Muscle of arm (tissue), 14 donors: ENCODE results near the gene DDOST. TPM values are rescaled to one million over a fixed set of nuclear protein-coding genes. Genes with fewer than 3 reads are reported as not detected.

ENCODE experiments used
- DNase-seq: peaks from one replicate; pipeline ENCODE4 v3.0.0-alpha.2; 2013
- long read RNA-seq, 11 donors: transcript quantifications; one replicate each; lab custom pipeline, GENCODE V29; 2026
- polyA plus RNA-seq, 12 donors: library from polyadenylated mRNA; unstranded; fragments of 120-200 nt; gene quantifications; one replicate each; pipeline ENCODE4 v1.2.1, GENCODE V29; 2013; ENCODE audit not compliant: insufficient read length in 12 of 12

The DDOST gene
- 100 to 1,000 TPM in 10 of 12 donors, 10 to 100 TPM in 1, not detected in 1; 89.4 to 160 (median 125) TPM for polyA plus RNA-seq
- long read RNA-seq, donor 1, transcript DDOST-202 (11 exons, 2,126 nt), result major isoform, 90 of 136 reads
- long read RNA-seq, donor 1, partial matches to known transcripts, result 44 of 136 reads
- long read RNA-seq, donor 1, other reads (novel, unspliced or antisense), result 0 of 136 reads
- long read RNA-seq, donor 2, transcript DDOST-202 (11 exons, 2,126 nt), result major isoform, 87 of 88 reads
- long read RNA-seq, donor 2, partial matches to known transcripts, result 0 of 88 reads
- long read RNA-seq, donor 2, other reads (novel, unspliced or antisense), result 0 of 88 reads
- long read RNA-seq, donor 3, transcript DDOST-202 (11 exons, 2,126 nt), result major isoform, 25 of 25 reads
- long read RNA-seq, donor 3, partial matches to known transcripts, result 0 of 25 reads
- long read RNA-seq, donor 3, other reads (novel, unspliced or antisense), result 0 of 25 reads
- long read RNA-seq, donor 4, transcript DDOST-202 (11 exons, 2,126 nt), result major isoform, 28 of 34 reads
- long read RNA-seq, donor 4, partial matches to known transcripts, result 6 of 34 reads
- long read RNA-seq, donor 4, other reads (novel, unspliced or antisense), result 0 of 34 reads
- long read RNA-seq, donor 5, transcript DDOST-202 (11 exons, 2,126 nt), result major isoform, 92 of 123 reads
- long read RNA-seq, donor 5, partial matches to known transcripts, result 31 of 123 reads
- long read RNA-seq, donor 5, other reads (novel, unspliced or antisense), result 0 of 123 reads
- long read RNA-seq, donor 6, transcript DDOST-202 (11 exons, 2,126 nt), result major isoform, 42 of 44 reads
- long read RNA-seq, donor 6, partial matches to known transcripts, result 0 of 44 reads
- long read RNA-seq, donor 6, other reads (novel, unspliced or antisense), result 0 of 44 reads
- long read RNA-seq, donor 7, transcript DDOST-202 (11 exons, 2,126 nt), result major isoform, 45 of 49 reads
- long read RNA-seq, donor 7, partial matches to known transcripts, result 0 of 49 reads
- long read RNA-seq, donor 7, other reads (novel, unspliced or antisense), result 0 of 49 reads
- long read RNA-seq, donor 8, transcript DDOST-202 (11 exons, 2,126 nt), result major isoform, 76 of 101 reads
- long read RNA-seq, donor 8, partial matches to known transcripts, result 22 of 101 reads
- long read RNA-seq, donor 8, other reads (novel, unspliced or antisense), result 0 of 101 reads
- long read RNA-seq, donor 9, transcript DDOST-202 (11 exons, 2,126 nt), result major isoform, 36 of 91 reads
- long read RNA-seq, donor 9, partial matches to known transcripts, result 54 of 91 reads
- long read RNA-seq, donor 9, other reads (novel, unspliced or antisense), result 0 of 91 reads
- long read RNA-seq, donor 10, transcript DDOST-202 (11 exons, 2,126 nt), result major isoform, 78 of 86 reads
- long read RNA-seq, donor 10, partial matches to known transcripts, result 8 of 86 reads
- long read RNA-seq, donor 10, other reads (novel, unspliced or antisense), result 0 of 86 reads
- long read RNA-seq, donor 11, transcript DDOST-202 (11 exons, 2,126 nt), result major isoform, 83 of 115 reads
- long read RNA-seq, donor 11, partial matches to known transcripts, result 29 of 115 reads
- long read RNA-seq, donor 11, other reads (novel, unspliced or antisense), result 0 of 115 reads

DNA sequence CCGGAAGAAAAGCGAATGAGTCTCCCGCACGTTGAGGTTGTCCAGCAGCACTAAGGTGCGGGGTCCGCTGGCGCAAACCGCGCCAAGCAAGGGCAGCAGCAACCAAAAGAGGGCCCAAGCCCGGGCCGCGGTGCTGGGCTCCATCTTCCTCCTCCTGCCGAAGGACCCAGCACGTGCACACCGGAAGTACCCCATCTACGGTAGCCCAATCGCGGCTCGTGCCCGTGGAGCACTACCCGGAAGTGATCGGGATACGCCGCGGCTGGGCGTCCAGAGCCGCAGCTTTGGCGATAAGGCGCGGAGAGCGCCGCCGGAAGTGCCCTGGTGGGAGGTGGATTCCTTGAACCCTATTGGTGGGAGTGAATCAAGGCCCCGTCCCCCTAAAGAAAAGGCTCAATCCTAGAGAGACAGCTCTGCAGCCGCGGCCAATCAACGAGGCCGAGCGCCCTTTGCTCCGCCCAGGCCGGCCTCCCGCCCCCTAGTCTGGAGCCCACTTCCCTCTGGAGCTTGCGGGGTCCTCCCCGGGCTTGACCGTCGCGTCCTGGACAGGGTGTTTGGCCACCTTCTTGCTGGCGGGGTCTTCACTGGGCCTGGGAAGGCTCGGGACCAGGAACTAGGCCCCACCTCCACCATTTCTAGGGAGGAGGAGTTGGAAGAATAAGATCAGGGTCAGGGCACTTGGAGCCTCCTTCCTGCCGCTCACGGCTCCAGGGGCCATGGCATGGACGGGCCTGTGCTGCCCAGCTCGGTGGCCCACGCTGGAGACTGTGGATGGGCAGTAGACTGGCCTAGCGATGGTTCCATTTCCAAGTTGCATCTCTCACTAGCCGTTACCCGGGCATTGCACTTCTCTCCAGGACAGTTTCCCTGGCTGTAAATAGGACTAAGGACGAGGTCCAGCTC is at the start of gene DDOST:
Gene DDOST, minus strand, starts transcription at position 163 of the 903 bp plus-strand sequence. Its CDS starts 19 bp downstream, at position 144.
- DNase-seq, result peak; percentile 98

DNA sequence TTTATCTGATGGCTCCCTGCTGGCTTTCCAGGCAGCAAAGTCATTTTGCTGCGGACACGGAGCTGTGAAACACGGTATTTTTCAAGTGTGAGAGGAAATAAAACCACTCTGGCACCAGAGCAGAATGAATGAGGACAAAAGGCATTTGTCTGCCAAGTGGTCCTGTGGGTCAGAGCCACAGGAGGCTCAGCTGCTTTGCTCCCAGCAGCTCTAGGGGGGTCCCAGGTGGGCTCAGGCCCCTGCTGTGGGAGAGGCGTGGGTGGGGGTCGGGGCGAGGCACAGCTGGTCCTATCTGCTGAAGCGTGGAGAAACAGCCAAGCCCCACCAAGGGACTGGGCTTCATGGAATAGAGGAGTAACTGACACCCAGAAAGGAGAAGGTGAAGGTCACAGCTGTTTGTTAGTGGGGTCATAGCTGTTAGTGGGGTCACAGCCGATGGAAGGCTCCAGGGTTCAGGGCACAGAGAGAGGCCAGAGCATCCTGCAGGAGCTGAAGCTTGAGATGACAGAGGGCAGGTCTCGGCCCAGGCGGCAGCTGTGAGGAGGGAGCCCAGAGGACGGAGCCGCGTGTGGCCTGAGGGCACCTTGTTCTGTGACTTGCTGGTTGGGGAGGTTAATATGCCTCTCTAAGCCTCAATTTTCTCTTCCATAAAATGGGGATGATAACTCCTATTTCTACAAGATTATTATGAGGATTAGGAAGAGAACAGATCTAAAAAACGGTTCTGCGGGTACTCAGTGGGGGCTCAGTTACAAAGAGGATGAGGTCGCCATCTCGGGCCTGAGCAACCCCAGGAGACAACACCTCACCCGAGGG is 49.5 kb upstream of the DDOST start:
- no peak for DNase-seq

DNA sequence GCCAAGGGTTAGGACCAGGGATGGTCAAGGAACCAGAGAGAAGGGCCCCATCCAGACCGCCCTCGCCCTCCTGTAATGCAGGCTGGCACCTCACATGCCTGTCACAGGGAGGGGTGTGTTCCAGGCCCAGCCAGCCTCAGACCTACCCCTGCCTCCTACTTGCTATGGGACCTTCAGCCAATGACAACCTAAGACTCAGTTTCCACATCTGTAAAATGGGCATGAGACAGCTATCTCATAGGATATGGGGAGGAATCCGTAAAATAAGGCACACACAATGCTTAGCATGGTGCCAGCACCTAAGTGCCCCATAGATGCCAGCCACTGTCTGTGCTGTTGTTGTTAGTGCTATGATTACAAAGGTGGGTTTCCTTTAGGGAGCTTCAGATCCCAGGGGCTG is 48.7 kb upstream of the DDOST start:
- DNase-seq, result no peak

DNA sequence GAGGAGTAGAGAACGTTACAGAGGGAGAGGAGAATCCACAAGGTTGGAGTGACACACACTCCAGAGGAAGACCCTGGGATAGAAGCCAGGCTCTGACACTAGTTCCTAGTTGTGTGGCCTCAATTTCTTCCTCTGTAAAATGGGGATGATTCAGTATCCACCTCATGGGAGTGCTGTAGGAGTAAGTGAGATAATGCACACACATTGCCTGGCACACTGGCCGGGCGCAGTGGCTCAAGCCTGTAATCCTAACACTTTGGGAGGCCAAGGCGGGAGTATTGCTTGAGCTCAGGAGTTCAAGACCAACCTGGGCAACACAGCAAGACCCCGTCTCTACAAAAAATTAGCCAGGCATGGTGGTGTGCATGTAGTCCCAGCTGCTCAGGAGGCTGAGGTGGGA is 47.7 kb upstream of the DDOST start:
- no peak for DNase-seq

DNA sequence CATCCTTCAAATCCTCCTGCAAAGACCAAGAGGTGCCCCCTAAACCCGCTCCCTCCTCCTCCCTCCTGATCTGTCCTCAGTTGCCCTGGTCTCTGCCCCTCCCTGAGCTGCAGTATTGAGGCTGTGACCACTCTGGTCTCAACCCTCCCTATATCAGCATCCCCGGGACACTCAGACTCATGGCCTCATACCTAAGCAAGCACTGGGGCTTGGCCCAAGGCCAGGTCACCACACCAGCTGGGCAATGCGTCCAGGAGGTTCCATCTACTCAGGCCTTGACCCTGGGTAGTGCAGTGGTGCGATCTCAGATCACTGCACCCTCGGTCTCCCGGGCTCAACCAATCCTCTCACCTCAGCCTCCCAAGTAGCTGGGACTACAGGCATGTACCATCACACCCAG is 46.9 kb upstream of the DDOST start:
- DNase-seq, result no peak

DNA sequence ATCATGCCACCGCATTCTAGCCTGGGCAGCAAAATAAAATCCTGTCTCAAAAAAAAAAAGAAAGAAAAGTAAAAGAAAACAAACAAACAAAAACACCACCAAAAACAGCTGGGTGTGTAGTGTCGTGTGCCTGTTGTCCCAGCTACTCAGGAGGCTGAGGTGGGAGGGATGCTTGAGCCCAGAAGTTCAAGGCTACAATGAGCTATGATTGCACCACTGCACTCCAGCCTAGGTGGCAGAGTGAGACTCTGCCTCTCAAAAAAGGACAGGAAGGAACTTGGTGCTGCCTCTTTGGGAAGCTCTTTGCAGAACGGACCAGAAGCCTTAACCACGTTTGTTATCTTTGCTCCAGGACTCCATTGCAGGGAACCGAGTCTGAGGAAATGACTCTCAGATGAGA is 45.7 kb upstream of the DDOST start:
- no peak for DNase-seq

DNA sequence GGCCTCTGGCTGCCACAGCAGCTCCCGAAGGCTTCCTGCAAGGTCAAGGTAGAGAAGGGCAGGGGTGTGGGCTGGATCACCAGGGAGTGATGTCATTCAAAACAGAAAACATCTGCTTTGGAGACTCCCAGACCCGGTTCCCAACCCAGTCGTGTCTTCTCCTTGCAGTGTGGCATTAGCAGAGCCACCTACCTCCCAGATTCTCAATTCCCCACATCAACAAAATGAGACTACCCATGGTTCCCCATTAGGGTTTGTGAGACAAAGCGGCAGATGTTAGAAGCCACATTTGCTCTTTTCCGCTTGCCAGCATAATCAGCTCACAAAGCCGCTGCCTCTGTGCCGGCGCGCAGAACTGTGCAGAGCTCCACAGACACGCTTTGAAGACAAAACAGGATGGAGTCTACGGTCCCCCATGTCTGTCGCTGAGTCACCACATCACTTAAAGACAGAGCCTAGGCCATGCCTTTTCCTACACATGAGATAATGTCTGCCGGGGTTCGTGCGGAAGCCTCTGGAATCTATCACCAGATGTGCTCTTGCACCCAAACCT is 44.1 kb upstream of the DDOST start:
- DNase-seq, result no peak

DNA sequence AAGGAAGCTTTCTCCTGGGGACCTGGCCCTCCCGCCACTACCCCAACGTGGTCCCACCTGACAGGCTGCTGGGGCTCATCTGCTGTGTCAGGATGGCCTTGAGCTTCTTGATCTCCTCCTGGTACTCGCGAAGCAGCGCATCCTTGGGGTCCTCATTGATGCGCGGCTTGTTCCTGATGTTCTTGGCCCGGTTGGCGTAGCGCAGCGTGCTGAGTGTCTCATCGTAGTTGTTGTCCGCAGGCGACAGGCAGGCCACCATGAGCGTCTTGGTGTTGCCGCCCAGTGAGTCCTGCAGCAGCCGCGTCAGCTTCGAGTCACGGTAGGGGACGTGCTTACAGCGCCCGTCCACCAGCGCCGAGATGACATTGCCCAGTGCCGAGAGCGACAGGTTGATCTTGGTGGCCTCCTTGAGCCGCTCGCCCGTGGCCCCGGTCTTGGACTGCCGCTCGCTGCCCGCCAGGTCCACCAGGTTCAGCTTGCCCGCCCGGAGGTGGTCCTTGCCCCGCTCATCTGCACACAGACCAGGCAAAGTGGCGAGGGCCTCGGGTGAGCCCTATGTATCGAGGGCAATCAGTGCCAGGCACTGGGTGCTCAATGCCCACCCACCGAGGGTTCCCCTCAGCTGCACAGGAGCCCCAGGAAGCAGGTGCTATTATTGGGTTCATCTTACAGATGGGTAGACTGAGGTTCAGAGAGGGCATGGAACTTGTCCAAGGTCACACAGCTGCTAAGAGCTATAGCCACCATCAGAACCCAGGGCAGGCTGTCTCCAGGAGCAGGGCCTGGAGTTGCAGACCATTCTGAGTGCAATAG is 43.4 kb upstream of the DDOST start:
- DNase-seq, result no peak

DNA sequence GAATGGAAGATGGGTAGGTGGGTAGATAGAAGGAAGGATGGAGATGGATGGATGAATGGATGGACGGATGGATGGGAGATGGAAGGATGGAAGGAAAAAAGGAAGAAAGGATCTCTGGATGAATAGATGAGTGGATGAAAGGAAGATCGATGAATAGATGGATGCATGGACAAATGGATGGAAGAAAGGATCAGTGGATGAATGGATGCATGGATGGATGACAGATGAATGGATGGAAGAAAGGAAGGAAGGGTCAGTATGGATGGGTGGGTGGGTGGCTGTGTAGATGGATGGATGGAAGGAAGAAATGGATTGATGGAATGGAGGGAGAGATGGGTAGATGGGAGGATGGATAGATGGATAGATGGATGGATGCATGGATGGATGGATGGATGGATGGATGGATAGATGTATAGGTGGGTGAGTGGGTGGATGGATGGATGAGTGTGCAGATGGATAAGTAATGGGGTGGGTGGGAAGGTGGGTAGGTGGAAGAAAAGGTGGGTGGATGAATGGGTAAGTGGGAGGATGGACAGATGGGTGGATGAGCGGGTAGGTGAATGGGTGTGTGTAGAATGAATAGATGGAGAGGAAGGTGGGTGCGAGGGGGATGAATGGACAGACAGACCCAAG is 42.1 kb upstream of the DDOST start:
- no peak for DNase-seq

DNA sequence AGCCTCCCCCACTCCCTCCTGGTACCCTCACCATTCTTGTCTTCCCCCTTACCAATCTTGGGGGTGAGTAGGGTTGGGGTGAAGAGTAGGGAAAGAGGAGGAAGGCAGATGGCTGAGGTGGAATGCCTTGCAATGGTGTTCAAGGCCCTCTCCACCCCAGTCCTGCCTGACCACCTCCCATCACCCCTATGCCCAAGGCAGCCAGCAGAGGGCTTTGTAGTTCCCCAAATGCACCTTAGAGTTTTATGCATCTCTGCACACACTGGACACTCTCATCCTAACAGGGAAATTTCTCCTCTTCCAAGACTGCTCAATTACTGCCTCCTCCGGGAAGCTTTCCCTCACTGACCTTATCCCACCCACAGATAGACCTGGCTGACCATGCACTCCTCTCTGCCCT is 41.2 kb upstream of the DDOST start:
- no peak for DNase-seq

DNA sequence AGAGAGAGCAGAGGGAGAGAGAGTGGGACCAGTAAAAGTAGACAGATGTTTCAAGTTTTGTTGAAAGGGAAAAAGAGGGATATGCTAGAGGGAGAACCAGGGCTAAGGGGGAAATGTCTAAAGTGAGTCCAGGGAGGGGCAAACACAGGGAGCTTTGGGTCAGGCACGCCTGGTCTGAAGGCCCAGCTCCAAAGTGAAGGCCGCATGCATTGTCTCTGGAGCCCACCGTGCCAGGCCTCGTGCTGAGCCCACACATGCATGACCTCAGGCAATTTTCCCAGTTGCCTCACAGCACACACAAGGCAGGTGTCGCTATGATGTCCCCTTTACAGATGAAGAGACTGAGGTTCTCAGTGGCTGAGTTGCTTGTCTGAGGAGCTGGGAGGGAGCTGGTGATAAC is 40.7 kb upstream of the DDOST start:
- DNase-seq, result no peak

DNA sequence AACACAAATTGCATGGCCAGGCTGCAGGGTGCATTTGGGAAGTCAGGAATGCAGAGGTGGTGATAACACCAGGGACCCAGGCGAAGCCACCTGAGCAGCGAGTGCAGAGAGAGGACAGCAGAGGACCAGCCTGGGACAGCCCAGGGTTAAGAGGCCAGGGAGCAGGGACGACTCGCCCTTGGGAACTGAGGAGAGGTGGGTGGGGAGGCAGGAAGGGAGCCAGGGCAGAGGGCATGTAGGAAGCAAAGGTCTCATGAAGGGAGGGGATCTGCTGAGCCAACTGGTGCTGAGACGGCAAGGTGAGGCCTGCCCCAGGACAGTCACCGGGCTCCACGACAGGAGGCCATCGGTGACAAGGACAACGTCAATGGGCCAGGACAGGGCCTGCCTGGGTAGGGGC is 40.3 kb upstream of the DDOST start:
- no peak for DNase-seq

DNA sequence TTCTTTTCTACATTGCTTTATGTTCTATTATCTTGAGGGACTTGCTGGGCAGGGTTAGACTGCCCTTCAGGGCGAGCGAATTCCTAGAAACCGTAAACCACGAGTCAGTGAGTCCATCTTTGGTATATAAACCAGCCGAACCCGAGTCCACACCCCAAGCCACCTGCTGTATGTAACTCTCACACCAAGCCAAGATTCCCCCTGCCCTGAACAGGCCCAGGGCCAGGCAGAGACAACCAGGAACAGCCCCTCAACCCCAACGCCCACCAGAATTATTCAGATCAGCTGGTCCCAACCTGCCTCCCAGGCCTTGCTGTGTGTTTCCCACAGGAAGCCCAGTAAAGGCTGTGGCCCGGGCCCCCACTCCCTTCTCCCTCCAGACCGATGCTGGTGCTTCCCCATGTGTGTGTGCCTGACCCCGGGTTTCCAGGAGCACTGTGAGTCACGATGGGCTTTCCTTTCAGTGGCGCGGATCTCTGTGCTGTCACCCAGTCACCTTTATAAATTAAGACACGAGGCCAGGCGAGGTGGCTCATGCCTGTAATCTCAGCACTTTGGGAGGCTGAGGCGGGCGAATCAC is 39.6 kb upstream of the DDOST start:
- no peak for DNase-seq

DNA sequence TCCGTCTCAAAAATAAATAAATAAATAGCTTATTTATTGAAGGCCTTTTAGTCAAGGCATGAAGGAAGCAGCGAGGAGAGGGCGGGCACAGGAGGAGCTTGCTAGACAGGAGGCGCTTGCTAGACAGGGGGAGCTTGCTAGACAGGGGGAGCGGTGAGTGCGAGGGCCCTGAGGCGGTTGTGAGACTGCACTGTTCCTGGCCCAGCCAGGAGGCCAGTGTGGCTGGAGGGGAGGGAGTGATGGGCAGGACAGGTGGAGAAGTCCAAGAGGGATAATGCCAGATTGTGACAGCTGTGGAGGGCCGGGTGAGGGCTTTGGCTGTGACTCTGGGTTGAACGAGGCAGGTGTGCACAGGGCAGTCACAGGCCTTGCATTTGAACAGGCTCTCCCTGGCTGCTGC is 38.4 kb upstream of the DDOST start:
- DNase-seq, result no peak

DNA sequence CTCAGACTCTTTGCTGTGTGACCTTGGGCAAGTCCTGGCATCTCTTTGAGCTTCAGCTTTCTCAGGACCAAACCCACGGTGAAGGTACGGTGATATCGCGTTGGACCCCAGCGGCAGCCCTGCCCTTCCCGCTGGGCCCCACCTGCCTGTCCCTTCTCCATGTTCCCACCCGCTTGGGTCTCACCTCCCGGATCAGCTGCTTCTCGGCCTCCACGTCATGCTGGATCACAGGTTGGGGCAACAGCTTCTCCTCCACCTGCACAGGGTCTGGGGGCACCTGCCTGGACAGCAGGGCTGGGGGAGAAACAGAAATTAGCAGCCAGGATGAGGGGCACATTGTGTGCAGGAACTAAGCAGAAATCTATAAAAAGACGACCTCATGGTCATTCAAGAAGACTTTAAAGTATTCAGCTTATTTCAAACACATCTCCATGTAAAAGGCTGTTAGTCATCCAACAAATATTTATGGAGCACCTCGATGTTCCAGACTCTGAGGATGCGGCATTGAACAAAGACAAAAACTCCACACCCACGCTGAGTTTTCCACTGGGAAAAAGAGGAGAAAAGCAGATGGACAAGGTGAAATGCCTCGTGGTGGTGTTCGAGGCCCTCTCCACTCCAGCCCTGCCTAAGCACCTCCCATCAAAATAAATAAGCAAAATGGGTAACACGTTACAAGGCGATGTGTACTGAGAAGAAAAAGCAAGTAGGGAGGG is 37.2 kb upstream of the DDOST start:
- DNase-seq, result no peak

DNA sequence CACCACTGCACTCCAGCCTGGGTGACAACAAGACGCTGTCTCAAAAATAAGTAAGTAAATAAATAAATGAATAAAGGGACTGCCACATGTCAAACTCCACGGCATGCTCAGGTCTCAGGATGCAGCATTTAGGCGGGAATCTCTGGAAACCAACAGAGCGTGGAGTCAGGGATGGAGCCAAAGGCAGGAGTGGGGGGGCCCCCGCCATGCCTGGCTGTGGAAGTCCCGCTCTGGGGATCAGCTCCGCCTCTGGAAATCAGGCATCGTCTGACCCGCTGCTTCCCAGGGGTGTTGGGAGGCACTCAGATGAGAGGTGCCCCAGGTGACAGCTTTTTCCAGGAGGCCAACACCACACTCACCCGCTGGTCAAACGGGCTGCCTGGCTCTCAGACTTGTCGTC is 36.4 kb upstream of the DDOST start:
- DNase-seq, result no peak
